ENCODE results near the gene AKAP12. TPM values are rescaled to one million over a fixed set of nuclear protein-coding genes. Genes with fewer than 3 reads are reported as not detected.

The AKAP12 gene
- total and polyA plus RNA-seq, 12 donors = 10.8 to 46.1 (median 26.1) TPM

- peak overlapping the region; percentile 94 to 100 (median 97) for H3K27ac ChIP-seq
- peaks cover 23 to 45% of the 10 kb centered on the region in 2 donors for H3K4me1 ChIP-seq (replicated peaks in 1 of 2)
Observed at GRCh38 chr6:151388997-151389617, 149.3 kb downstream of the AKAP12 start.

GRCh38 chr6:151389618-151390275 is 150.0 kb downstream of the AKAP12 start:
- intact Hi-C loops (cut with DNase I) = no loop called here
- 0% methylated on average over 8 to 54 of the region's 54 CpGs for WGBS, 4 donors
- H3K9me3 ChIP-seq (replicated peaks in 1 of 3) = no peaks in the 10 kb centered on the region

More at GRCh38 chr6:151388997-151389617, 149.3 kb downstream of the AKAP12 start:
- Histone ChIP-seq H3K36me3 (replicated peaks in 1 of 2) (no peaks in the 10 kb centered on the region), H3K9me3 (replicated peaks in 1 of 3) (no peaks in the 10 kb centered on the region), H3K4me3 (peak overlapping the region in 3 of 4 donors; percentile 60 to 91 (median 76)), H3K27me3 (no peaks in the 10 kb centered on the region)
- intact Hi-C loops (cut with DNase I) = no loop called here
- TF ChIP-seq POLR2A (IDR thresholded peaks at IDR 0.05) = no peak
- TF ChIP-seq, protein P1, sequence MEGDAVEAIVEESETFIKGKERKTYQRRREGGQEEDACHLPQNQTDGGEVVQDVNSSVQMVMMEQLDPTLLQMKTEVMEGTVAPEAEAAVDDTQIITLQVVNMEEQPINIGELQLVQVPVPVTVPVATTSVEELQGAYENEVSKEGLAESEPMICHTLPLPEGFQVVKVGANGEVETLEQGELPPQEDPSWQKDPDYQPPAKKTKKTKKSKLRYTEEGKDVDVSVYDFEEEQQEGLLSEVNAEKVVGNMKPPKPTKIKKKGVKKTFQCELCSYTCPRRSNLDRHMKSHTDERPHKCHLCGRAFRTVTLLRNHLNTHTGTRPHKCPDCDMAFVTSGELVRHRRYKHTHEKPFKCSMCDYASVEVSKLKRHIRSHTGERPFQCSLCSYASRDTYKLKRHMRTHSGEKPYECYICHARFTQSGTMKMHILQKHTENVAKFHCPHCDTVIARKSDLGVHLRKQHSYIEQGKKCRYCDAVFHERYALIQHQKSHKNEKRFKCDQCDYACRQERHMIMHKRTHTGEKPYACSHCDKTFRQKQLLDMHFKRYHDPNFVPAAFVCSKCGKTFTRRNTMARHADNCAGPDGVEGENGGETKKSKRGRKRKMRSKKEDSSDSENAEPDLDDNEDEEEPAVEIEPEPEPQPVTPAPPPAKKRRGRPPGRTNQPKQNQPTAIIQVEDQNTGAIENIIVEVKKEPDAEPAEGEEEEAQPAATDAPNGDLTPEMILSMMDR (IDR thresholded peaks at IDR 0.05) = no peak
- 26 to 29% (median 27%) methylated on average over 12 of the region's 12 CpGs for WGBS, 4 donors
- peak in 1 of 7 donors; percentile 25 for DNase-seq

GRCh38 chr6:151390276-151390850 is 150.6 kb downstream of the AKAP12 start:
- Histone ChIP-seq H3K4me3 (peak overlapping the region in 2 of 4 donors; percentile 76 to 91), H3K36me3 (replicated peaks in 1 of 2) (no peaks in the 10 kb centered on the region), H3K9me3 (replicated peaks in 1 of 3) (no peaks in the 10 kb centered on the region), H3K4me1 (replicated peaks in 1 of 2) (peaks cover 30 to 50% of the 10 kb centered on the region in 2 donors), H3K27ac (peak overlapping the region; percentile 95 to 100 (median 98)), H3K27me3 (no peaks in the 10 kb centered on the region)
- TF ChIP-seq POLR2A (IDR thresholded peaks at IDR 0.05) = peak; percentile 75 to 86
- TF ChIP-seq, protein P1 (IDR thresholded peaks at IDR 0.05) = no peak
- intact Hi-C loops (cut with DNase I) = no loop called here
- peak; percentile 97 to 99 (median 98) for DNase-seq
- WGBS, 4 donors = 0 to 1% methylated on average over 73 to 76 of the region's 79 CpGs; no CpG with 5 or more reads in 2 of the 4 donors

More at GRCh38 chr6:151389618-151390275, 150.0 kb downstream of the AKAP12 start:
- DNase-seq = peak; percentile 48 to 87 (median 71)
- Histone ChIP-seq H3K27me3 (no peaks in the 10 kb centered on the region), H3K4me1 (replicated peaks in 1 of 2) (peaks cover 25 to 50% of the 10 kb centered on the region in 2 donors), H3K36me3 (replicated peaks in 1 of 2) (no peaks in the 10 kb centered on the region), H3K4me3 (peak overlapping the region in 3 of 4 donors; percentile 60 to 91 (median 76)), H3K27ac (peak overlapping the region; percentile 94 to 100 (median 97))
- TF ChIP-seq, protein P1 (IDR thresholded peaks at IDR 0.05) = no peak
- peak; percentile 70 to 73 for TF ChIP-seq POLR2A (IDR thresholded peaks at IDR 0.05)

GRCh38 chr6:151390851-151391470 is 151.2 kb downstream of the AKAP12 start:
- no peaks in the 10 kb centered on the region for H3K9me3 ChIP-seq (replicated peaks in 1 of 3)
- H3K27me3 ChIP-seq = no peaks in the 10 kb centered on the region
- whole genome bisulfite sequencing, 4 donors = 0% methylated on average over 55 to 71 of the region's 78 CpGs; no CpG with 5 or more reads in 2 of the 4 donors
- H3K36me3 ChIP-seq (replicated peaks in 1 of 2) = no peaks in the 10 kb centered on the region
- TF ChIP-seq POLR2A (IDR thresholded peaks at IDR 0.05) = no peak
- TF ChIP-seq, protein P1 (IDR thresholded peaks at IDR 0.05) = no peak
- H3K4me3 ChIP-seq = peak overlapping the region; percentile 37 to 91 (median 78)
- H3K27ac ChIP-seq = peak overlapping the region; percentile 95 to 100 (median 98)
- peak; percentile 76 to 86 (median 83) for DNase-seq
- peaks cover 36 to 50% of the 10 kb centered on the region in 2 donors for H3K4me1 ChIP-seq (replicated peaks in 1 of 2)
- intact Hi-C loops (cut with DNase I) = no loop called here
